HCT116 (cell line): Measurements from ENCODE around the gene MTA1. TPM values are rescaled to one million over a fixed set of nuclear protein-coding genes. Genes with fewer than 3 reads are reported as not detected.

Source experiments
- ATAC-seq: fragments of 200-7000 bp; cut with Tn5 transposase; 2 replicates; pipeline ENCODE4 v1.9.1; 2020; ENCODE audit warnings: mild to moderate bottlenecking, moderate library complexity
- BruUV-seq: library from RNA; stranded (reverse); fragments of 400-500 nt; replicated peaks from 2 replicates; lab custom pipeline; 2021; lab: Mats Ljungman, UMichigan
- CTCF ChIA-PET: fragments of 300-600 bp; sonication (Branson Sonifier 250); formaldehyde crosslinking; loops from one replicate; lab custom pipeline; 2021; ENCODE audit warnings: antibody characterized with exemption; lab: Charles Lee
- POLR2A ChIA-PET: fragments of 300-600, 350-600 bp; sonication (Branson Sonifier 250); formaldehyde crosslinking; loops from one replicate; lab custom pipeline; 2021; ENCODE audit warnings: antibody characterized with exemption; lab: Charles Lee
- RAD21 ChIA-PET, 2 experiments: fragments of 300-600 bp; sonication (Branson Sonifier 250); formaldehyde crosslinking; loops; one replicate each; lab custom pipeline; 2023; ENCODE audit warnings: low total read pairs in 2 of 2; ENCODE audit not compliant: uncharacterized antibody in 2 of 2, unreplicated experiment in 2 of 2, low non-redundant PET in 1 of 2; lab: Charles Lee
- DNase-seq: peaks from one replicate; pipeline ENCODE4 v3.0.0-alpha.2; 2010; ENCODE audit warnings: low read depth, low spot score
- H2AFZ ChIP-seq: fragments of 200-600 bp; shearing (Covaris generic), sonication (generic); 2 replicates; pipeline ENCODE4 v1.6.1; 2017; ENCODE audit warnings: low read depth, mixed run types, mixed read lengths, antibody characterized with exemption, low read length; ENCODE audit not compliant: poor library complexity, severe bottlenecking
- H3K27ac ChIP-seq: 2 replicates; pipeline ENCODE4 v1.5.1; 2012; ENCODE audit warnings: low read depth, low read length
- H3K27me3 ChIP-seq: fragments of 200-600 bp; sonication (generic); 2 replicates; pipeline ENCODE4 v1.6.1; 2016; ENCODE audit warnings: mixed run types, low read length, mixed read lengths; ENCODE audit not compliant: insufficient read depth
- H3K36me3 ChIP-seq, 2 experiments: fragments of 200-500 bp in 1 of 2; fragments of 200-600 bp in 1 of 2; sonication (Bioruptor generic) in 1 of 2; sonication (generic) in 1 of 2; 2 replicates each; pipeline versions ENCODE4 v1.5.1 to v1.6.1; 2014 to 2016; ENCODE audit warnings: low read length in 2 of 2, inconsistent platforms in 1 of 2, mixed read lengths in 1 of 2, mixed run types in 1 of 2; ENCODE audit not compliant: insufficient read depth in 2 of 2, control insufficient read depth in 1 of 2
- H3K4me1 ChIP-seq, 2 experiments: fragments of 200-600 bp in 1 of 2; sonication (generic) in 1 of 2; 2 replicates each; pipeline versions ENCODE4 v1.5.1 to v1.6.1; 2012 to 2017; ENCODE audit warnings: low read length in 2 of 2, inconsistent platforms in 1 of 2, mild to moderate bottlenecking in 1 of 2, mixed read lengths in 1 of 2, mixed run types in 1 of 2, moderate library complexity in 1 of 2; ENCODE audit not compliant: insufficient read depth in 2 of 2, control insufficient read depth in 1 of 2
- H3K4me2 ChIP-seq: fragments of 200-600 bp; sonication (generic); 2 replicates; pipeline ENCODE4 v1.6.1; 2017; ENCODE audit warnings: mixed run types, low read length, mixed read lengths
- H3K4me3 ChIP-seq, 2 experiments: fragments of 200-600 bp in 1 of 2; sonication (generic) in 1 of 2; replicated peaks in 1 of 2; 2 replicates each; pipeline ENCODE4 v1.5.1; 2011 to 2016; ENCODE audit warnings: low read length in 2 of 2, control low read depth in 1 of 2, low read depth in 1 of 2, mild to moderate bottlenecking in 1 of 2, mixed read lengths in 1 of 2, mixed run types in 1 of 2
- H3K79me2 ChIP-seq: fragments of 200-600 bp; sonication (generic); 2 replicates; pipeline ENCODE4 v1.6.1; 2017; ENCODE audit warnings: mild to moderate bottlenecking, mixed run types, low read length, moderate library complexity, mixed read lengths; ENCODE audit not compliant: insufficient read depth
- H3K9ac ChIP-seq: fragments of 200-600 bp; sonication (generic); 2 replicates; pipeline ENCODE4 v1.6.1; 2016; ENCODE audit warnings: low read length, mixed read lengths
- H3K9me2 ChIP-seq: fragments of 200-600 bp; sonication (generic), shearing (Covaris generic); 2 replicates; pipeline ENCODE4 v1.6.1; 2017; ENCODE audit warnings: mixed run types, mild to moderate bottlenecking, moderate library complexity; ENCODE audit not compliant: insufficient read depth
- H3K9me3 ChIP-seq, 2 experiments: fragments of 200-500 bp in 1 of 2; fragments of 200-600 bp in 1 of 2; sonication (Bioruptor generic) in 1 of 2; sonication (generic) in 1 of 2; 2 replicates each; pipeline ENCODE4 v1.6.1; 2014 to 2017; ENCODE audit warnings: low read length in 2 of 2, mixed read lengths in 2 of 2, inconsistent platforms in 1 of 2, low read depth in 1 of 2, mild to moderate bottlenecking in 1 of 2, mixed run types in 1 of 2, moderate library complexity in 1 of 2; ENCODE audit not compliant: control insufficient read depth in 1 of 2, insufficient read depth in 1 of 2
- H4K20me1 ChIP-seq: fragments of 200-600 bp; sonication (generic), shearing (Covaris generic); 2 replicates; pipeline ENCODE4 v1.6.1; 2017; ENCODE audit warnings: mixed run types, mild to moderate bottlenecking, moderate library complexity; ENCODE audit not compliant: insufficient read depth
- ATF3 ChIP-seq: IDR thresholded peaks from 2 replicates; pipeline ENCODE4 v1.6.1; 2012
- CBX3 ChIP-seq: IDR thresholded peaks from 2 replicates; pipeline ENCODE4 v1.6.1; 2012; ENCODE audit warnings: low read depth
- CTCF ChIP-seq, 3 experiments: fragments of 200-600 bp in 1 of 3; sonication (generic) in 1 of 3; IDR thresholded peaks in 2 of 3; conservative IDR thresholded peaks in 1 of 3; 2 replicates each; pipeline ENCODE4 v1.5.1; 2012 to 2017; ENCODE audit warnings: low read depth in 2 of 3, low read length in 2 of 3, antibody characterized with exemption in 1 of 3, borderline replicate concordance in 1 of 3, control low read depth in 1 of 3, mild to moderate bottlenecking in 1 of 3, mixed read lengths in 1 of 3, mixed run types in 1 of 3, moderate library complexity in 1 of 3; ENCODE audit not compliant: insufficient read depth in 1 of 3
- ELF1 ChIP-seq: IDR thresholded peaks from 2 replicates; pipeline ENCODE4 v1.6.1; 2012; ENCODE audit warnings: low read depth, borderline replicate concordance
- EZH2 ChIP-seq: fragments of 200-600 bp; sonication (generic); IDR thresholded peaks from 2 replicates; pipeline ENCODE4 v1.6.1; 2017; ENCODE audit warnings: antibody characterized with exemption, mixed run types
- FOSL1 ChIP-seq: IDR thresholded peaks from 2 replicates; pipeline ENCODE4 v1.6.1; 2012; ENCODE audit warnings: low read depth
- JUND ChIP-seq: IDR thresholded peaks from 2 replicates; pipeline ENCODE4 v1.6.1; 2012
- MAX ChIP-seq: IDR thresholded peaks from 2 replicates; pipeline ENCODE4 v1.6.1; 2012
- POLR2A ChIP-seq: IDR thresholded peaks from 2 replicates; pipeline ENCODE4 v1.7.0; 2011; ENCODE audit warnings: borderline replicate concordance; ENCODE audit not compliant: insufficient read depth, insufficient read length; ENCODE audit errors: extremely low read depth
- REST ChIP-seq: IDR thresholded peaks from 2 replicates; pipeline ENCODE4 v1.6.1; 2012; ENCODE audit warnings: low read depth
- SIN3A ChIP-seq: IDR thresholded peaks from 2 replicates; pipeline ENCODE4 v1.6.1; 2012; ENCODE audit warnings: low read depth
- SP1 ChIP-seq: IDR thresholded peaks from 2 replicates; pipeline ENCODE4 v1.6.1; 2012; ENCODE audit warnings: low read depth
- SRF ChIP-seq: IDR thresholded peaks from 2 replicates; pipeline ENCODE4 v1.6.1; 2012; ENCODE audit warnings: low read depth
- ZBTB33 ChIP-seq: IDR thresholded peaks from 2 replicates; pipeline ENCODE4 v1.6.1; 2011; ENCODE audit warnings: mild to moderate bottlenecking, low read length, moderate library complexity; ENCODE audit not compliant: insufficient replicate concordance; ENCODE audit errors: extremely low read depth
- ZNF274 ChIP-seq: fragments of 200-500 bp; sonication (Bioruptor generic); IDR thresholded peaks from 2 replicates; pipeline ENCODE4 v1.6.1; 2014; ENCODE audit warnings: mild to moderate bottlenecking, low read depth, low read length, inconsistent platforms
- intact Hi-C: fragments of 100-400 bp; cut with micrococcal nuclease; formaldehyde crosslinking; loops from 2 replicates; pipeline ENCODE4 v1.10.0; 2022
- total RNA-seq: library from RNA; stranded (reverse); gene quantifications from one replicate; pipeline ENCODE4 v1.2.1, GENCODE V29; 2021; ENCODE audit not compliant: unreplicated experiment

Gene MTA1
- total RNA-seq, 1 experiment from 2014 or later, result 229 TPM

- Histone ChIP-seq H3K27ac (no peak overlapping the region), H3K9me3 (no peaks in the 10 kb centered on the region), H3K9ac (no peak overlapping the region), H3K27me3 (no peaks in the 10 kb centered on the region), H3K4me3 (no peak overlapping the region), H3K4me2 (no peak overlapping the region), H3K79me2 (no peaks in the 10 kb centered on the region), H3K36me3 (no peaks in the 10 kb centered on the region), H3K9me2 (no peaks in the 10 kb centered on the region), H2AFZ (no peak overlapping the region), H3K4me1 (peaks cover 19 to 23% of the 10 kb centered on the region in 2 experiments; a peak in 3 of 4 replicates), H4K20me1 (no peaks in the 10 kb centered on the region)
- no TSS peak for BruUV-seq
- no peak for ATAC-seq
- no peak for DNase-seq
- intact Hi-C loops, result no loop called here
- CTCF ChIA-PET, result no interaction called here
- RAD21 ChIA-PET, result no interaction called here
- no peak for TF ChIP-seq ATF3
- no peak for TF ChIP-seq ELF1
- no peak for TF ChIP-seq CTCF (IDR thresholded peaks at IDR 0.05 in 2 of 3, conservative IDR thresholded peaks at IDR 0.05 in 1 of 3; ENCODE audit: borderline replicate concordance in 1 of 3, insufficient read depth in 1 of 3, low read depth in 2 of 3, low read length in 2 of 3)
- TF ChIP-seq ZNF274, result no peak
- TF ChIP-seq SRF, result no peak
- TF ChIP-seq REST, result no peak
- TF ChIP-seq EZH2, result no peak
- no peak for TF ChIP-seq JUND
- TF ChIP-seq MAX, result no peak
- no peak for TF ChIP-seq SIN3A
- TF ChIP-seq SP1, result no peak
- no peak for TF ChIP-seq CBX3
- TF ChIP-seq POLR2A, result no peak
- TF ChIP-seq ZBTB33, result no peak
- TF ChIP-seq FOSL1, result no peak
- TF ChIP-seq, all 23 proteins: peak for 0
- POLR2A ChIA-PET, result no interaction called here
These were observed 26.5 kb upstream of the MTA1 start for GRCh38 chr14:105393151-105393550.
